Glutamatergic neuron (in vitro differentiated cells): ENCODE data around the gene TEKT2. TPM values are rescaled to one million over a fixed set of nuclear protein-coding genes. Genes with fewer than 3 reads are reported as not detected.
A peak's percentile ranks its signal among the peaks of the same experiment; 100 is the strongest.

Experiments
- DNase-seq: peaks from one replicate; pipeline ENCODE4 v3.0.0; 2022
- H3K27ac Mint-ChIP-seq: one replicate; pipeline ENCODE4 v1.8.0; 2020; ENCODE audit warnings: mild to moderate bottlenecking, mixed read lengths, inconsistent platforms; ENCODE audit not compliant: unreplicated experiment
- H3K27me3 Mint-ChIP-seq: one replicate; pipeline ENCODE4 v1.8.0; 2020; ENCODE audit warnings: mild to moderate bottlenecking, moderate library complexity, mixed read lengths, inconsistent platforms; ENCODE audit not compliant: unreplicated experiment
- H3K36me3 Mint-ChIP-seq: one replicate; pipeline ENCODE4 v1.8.0; 2020; ENCODE audit warnings: mild to moderate bottlenecking, mixed read lengths, inconsistent platforms; ENCODE audit not compliant: unreplicated experiment
- H3K4me1 Mint-ChIP-seq: one replicate; pipeline ENCODE4 v1.8.0; 2020; ENCODE audit warnings: mild to moderate bottlenecking, low read depth, mixed read lengths, inconsistent platforms; ENCODE audit not compliant: unreplicated experiment
- H3K4me3 Mint-ChIP-seq: one replicate; pipeline ENCODE4 v1.8.0; 2020; ENCODE audit warnings: mild to moderate bottlenecking, mixed read lengths, inconsistent platforms; ENCODE audit not compliant: unreplicated experiment
- H3K9me3 Mint-ChIP-seq: one replicate; pipeline ENCODE4 v1.8.0; 2020; ENCODE audit warnings: mild to moderate bottlenecking, moderate library complexity, mixed read lengths, inconsistent platforms; ENCODE audit not compliant: unreplicated experiment
- total RNA-seq: library from RNA; stranded (reverse); fragmentation: NEBNext Ultra II Directional; extraction: Animal tissue kit (Norgen Biotek cat#: 25700); gene quantifications from one replicate; pipeline ENCODE4 v1.2.1, GENCODE V29; 2021; ENCODE audit not compliant: unreplicated experiment
- TF ChIP-seq, protein P1 (sequence below): fragments of 200-600 bp; sonication (generic); IDR thresholded peaks from one replicate; pipeline ENCODE4 v1.5.0; 2021; ENCODE audit not compliant: partially characterized antibody, unreplicated experiment

Gene TEKT2
- total RNA-seq, 1 donor from 2014 or later = 1.6 TPM

DNA sequence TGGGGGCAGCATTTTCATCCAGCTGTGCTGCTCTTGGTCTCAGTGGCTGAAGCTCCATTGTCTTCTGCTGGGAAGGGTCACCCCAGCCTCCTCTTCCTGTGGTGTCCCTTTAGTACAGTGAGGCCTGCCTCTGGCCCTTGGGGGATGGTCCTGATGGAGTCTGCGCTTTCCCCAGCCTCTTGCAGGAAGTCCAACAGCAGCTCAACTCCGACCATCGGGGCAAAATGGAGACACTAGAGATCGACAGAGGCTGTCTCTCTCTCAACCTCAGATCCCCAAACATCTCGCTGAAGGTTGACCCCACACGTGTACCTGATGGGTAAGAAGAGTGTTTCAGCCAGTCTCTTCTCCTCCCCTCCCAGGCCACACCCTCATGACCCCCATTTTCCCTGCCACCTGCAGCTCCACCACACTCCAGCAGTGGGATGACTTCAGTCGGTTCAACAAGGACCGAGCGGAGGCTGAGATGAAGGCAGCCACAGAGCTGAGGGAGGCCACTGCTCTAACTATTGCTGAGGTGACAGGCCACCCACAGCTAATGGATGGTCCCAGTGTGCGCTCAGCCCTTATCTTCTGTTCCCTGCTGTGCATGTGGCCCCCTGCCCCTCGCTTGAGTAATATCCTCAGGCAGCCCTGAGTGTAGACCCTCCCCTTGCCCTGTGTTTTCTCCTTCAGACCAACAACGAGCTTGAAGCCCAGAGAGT lies 2.8 kb downstream of the TEKT2 start:
- TF ChIP-seq, protein P1, sequence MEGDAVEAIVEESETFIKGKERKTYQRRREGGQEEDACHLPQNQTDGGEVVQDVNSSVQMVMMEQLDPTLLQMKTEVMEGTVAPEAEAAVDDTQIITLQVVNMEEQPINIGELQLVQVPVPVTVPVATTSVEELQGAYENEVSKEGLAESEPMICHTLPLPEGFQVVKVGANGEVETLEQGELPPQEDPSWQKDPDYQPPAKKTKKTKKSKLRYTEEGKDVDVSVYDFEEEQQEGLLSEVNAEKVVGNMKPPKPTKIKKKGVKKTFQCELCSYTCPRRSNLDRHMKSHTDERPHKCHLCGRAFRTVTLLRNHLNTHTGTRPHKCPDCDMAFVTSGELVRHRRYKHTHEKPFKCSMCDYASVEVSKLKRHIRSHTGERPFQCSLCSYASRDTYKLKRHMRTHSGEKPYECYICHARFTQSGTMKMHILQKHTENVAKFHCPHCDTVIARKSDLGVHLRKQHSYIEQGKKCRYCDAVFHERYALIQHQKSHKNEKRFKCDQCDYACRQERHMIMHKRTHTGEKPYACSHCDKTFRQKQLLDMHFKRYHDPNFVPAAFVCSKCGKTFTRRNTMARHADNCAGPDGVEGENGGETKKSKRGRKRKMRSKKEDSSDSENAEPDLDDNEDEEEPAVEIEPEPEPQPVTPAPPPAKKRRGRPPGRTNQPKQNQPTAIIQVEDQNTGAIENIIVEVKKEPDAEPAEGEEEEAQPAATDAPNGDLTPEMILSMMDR = no peak
- H3K4me3 Mint-ChIP-seq = no peak overlapping the region

DNA sequence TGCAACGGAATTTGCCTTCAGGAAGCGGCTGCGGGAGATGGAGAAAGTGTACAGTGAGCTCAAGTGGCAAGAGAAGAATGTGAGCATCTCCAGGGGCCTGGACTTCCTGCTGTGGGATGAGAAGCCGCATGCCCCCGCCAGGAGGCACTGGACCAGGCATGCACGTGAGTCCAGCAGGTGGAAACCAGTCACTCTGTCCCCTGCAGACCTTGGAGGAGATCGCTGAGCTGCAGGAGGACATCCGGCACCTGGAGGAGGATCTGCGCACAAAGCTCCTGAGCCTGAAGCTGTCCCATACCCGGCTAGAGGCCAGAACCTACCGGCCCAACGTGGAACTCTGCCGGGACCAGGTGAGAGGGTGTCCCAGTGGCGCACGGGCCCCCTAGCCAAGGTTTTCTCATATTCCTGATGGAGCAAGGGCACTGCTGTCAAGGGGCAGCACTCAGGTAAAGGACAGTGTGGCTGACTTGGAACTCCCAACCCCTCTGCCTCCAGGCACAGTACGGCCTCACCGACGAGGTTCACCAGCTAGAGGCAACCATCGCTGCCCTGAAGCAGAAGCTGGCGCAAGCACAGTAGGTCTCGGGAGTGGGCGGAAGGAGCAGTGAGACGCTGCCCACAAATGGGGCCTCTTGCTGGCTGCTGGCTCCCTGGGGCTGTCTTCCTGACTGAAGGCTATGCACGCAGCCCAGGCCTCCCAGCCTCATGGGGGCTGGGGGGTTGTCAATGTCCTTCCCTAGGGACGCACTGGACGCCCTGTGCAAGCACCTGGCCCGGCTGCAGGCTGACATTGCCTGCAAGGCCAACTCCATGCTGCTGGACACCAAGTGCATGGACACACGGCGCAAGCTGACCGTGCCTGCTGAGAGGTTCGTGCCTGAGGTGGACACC lies 3.6 kb downstream of the TEKT2 start:
- Mint-ChIP-seq H3K4me3 (no peak overlapping the region), H3K27ac (no peak overlapping the region), H3K27me3 (peaks cover 13% of the 10 kb centered on the region), H3K4me1 (peaks cover 8% of the 10 kb centered on the region), H3K36me3 (no peaks in the 10 kb centered on the region), H3K9me3 (peaks cover 4% of the 10 kb centered on the region)
- no peak for DNase-seq
- TF ChIP-seq, protein P1 = no peak

More for the DNA sequence above, 2.8 kb downstream of the TEKT2 start:
- Mint-ChIP-seq H3K27me3 (peaks cover 13% of the 10 kb centered on the region), H3K4me1 (peaks cover 8% of the 10 kb centered on the region), H3K36me3 (no peaks in the 10 kb centered on the region), H3K9me3 (peaks cover 4% of the 10 kb centered on the region), H3K27ac (no peak overlapping the region)
- no peak for DNase-seq

DNA sequence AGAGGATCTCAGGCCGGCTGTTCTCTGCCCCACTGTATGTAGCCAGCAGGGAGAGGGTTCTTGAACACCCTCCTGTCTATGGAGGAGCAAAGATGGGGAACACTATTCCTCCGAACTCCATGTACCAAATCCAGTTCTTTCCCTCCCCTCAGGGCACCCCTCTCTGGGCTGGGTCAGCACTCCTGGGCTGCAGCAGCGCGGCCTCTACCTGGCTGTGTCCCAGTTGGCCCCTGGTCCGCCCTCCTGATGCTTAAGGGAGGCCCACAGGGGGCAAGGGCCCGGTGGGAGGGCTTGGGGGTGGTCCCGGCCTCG lies 4.3 kb downstream of the TEKT2 start:
- Mint-ChIP-seq H3K4me1 (peaks cover 8% of the 10 kb centered on the region), H3K27ac (no peak overlapping the region), H3K36me3 (no peaks in the 10 kb centered on the region), H3K4me3 (no peak overlapping the region), H3K9me3 (peaks cover 4% of the 10 kb centered on the region), H3K27me3 (peaks cover 13% of the 10 kb centered on the region)
- TF ChIP-seq, protein P1 = no peak
- no peak for DNase-seq

DNA sequence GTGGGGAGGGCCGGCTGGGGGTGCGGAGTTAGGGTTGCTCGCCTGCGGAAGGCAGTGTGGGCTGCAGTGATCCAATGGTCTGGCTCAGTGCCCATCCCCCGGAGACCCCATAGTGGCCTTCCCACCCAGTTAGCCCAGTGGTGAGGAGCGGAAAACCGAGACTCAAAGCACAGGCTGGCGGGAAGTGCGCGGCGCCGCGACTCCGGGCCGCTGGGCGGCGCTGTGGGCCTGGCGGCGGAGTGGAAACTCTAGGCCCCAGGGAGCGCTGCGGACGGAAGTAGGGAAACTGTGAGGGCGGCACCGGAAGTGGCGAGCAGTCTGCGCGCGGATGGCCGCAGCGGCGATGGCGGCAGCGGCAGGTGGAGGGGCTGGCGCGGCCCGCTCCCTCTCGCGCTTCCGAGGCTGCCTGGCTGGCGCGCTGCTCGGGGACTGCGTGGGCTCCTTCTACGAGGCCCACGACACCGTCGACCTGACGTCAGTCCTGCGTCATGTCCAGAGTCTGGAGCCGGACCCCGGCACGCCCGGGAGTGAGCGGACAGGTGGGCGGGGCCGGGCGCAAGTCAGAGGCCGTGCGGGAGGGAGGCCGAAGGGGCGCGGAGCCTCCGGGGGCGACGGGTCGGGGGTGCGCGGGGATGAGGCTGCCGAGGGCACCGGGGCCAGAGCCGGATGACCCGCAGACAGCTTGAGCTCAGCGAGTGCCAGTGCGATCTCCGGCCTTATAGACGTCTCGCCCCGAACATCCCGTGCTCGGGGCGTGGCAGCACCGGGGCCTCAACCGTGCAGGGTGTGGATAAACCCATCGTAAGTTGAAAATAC lies 4.9 kb downstream of the TEKT2 start, which contains the start of gene ADPRS:
ADPRS (plus strand) TSS at position 316 of the 816 bp plus-strand sequence; CDS start at position 329, 13 bp downstream.
- Mint-ChIP-seq H3K27me3 (peaks cover 11% of the 10 kb centered on the region), H3K9me3 (peaks cover 4% of the 10 kb centered on the region), H3K27ac (peak within 1 kb of the TSS; percentile 68), H3K36me3 (no peaks in the 10 kb centered on the region), H3K4me1 (peaks cover 8% of the 10 kb centered on the region), H3K4me3 (peak within 1 kb of the TSS; percentile 92)
- DNase-seq = peak; percentile 93
- TF ChIP-seq, protein P1 = peak; percentile 97
